Dendritic cell treated with granulocyte-macrophage colony-stimulating factor and Interleukin-4, amounts not matched to agents 40 ng/mL and 50 ng/mL, for 4 days (primary cell): Measurements from ENCODE around the gene KRTAP10-10.

Experiments used
- H3K27ac Mint-ChIP-seq: one replicate; pipeline ENCODE4 v1.8.0; 2022; ENCODE audit warnings: mild to moderate bottlenecking, mixed read lengths
- H3K27me3 Mint-ChIP-seq: one replicate; pipeline ENCODE4 v1.8.0; 2022; ENCODE audit warnings: mild to moderate bottlenecking, mixed read lengths
- H3K36me3 Mint-ChIP-seq: one replicate; pipeline ENCODE4 v1.8.0; 2022; ENCODE audit warnings: low read depth, mixed read lengths
- H3K4me1 Mint-ChIP-seq: one replicate; pipeline ENCODE4 v1.8.0; 2022; ENCODE audit warnings: low read depth, mixed read lengths
- H3K4me3 Mint-ChIP-seq: one replicate; pipeline ENCODE4 v1.8.0; 2022; ENCODE audit warnings: mild to moderate bottlenecking, moderate library complexity, mixed read lengths
- H3K9me3 Mint-ChIP-seq: one replicate; pipeline ENCODE4 v1.8.0; 2022; ENCODE audit warnings: mixed read lengths
- intact Hi-C: fragments of 100-400 bp; cut with micrococcal nuclease; formaldehyde crosslinking; loops from one replicate; pipeline ENCODE4 v1.15.0; 2022

The KRTAP10-10 gene

GRCh38 chr21:44612669-44613229 lies 24.4 kb upstream of the KRTAP10-10 start:
- no peak overlapping the region for H3K4me3 Mint-ChIP-seq
- H3K27ac Mint-ChIP-seq, result no peak overlapping the region
- H3K9me3 Mint-ChIP-seq, result peaks cover 37% of the 10 kb centered on the region
- intact Hi-C loops, result no loop called here
- H3K36me3 Mint-ChIP-seq, result no peaks in the 10 kb centered on the region
- peaks cover 1% of the 10 kb centered on the region for H3K27me3 Mint-ChIP-seq
- H3K4me1 Mint-ChIP-seq, result no peaks in the 10 kb centered on the region

GRCh38 chr21:44613386-44614155 lies 23.6 kb upstream of the KRTAP10-10 start:
- H3K27me3 Mint-ChIP-seq, result peaks cover 1% of the 10 kb centered on the region
- H3K4me3 Mint-ChIP-seq, result no peak overlapping the region
- intact Hi-C loops, result no loop called here
- peaks cover 6% of the 10 kb centered on the region for H3K4me1 Mint-ChIP-seq
- H3K36me3 Mint-ChIP-seq, result no peaks in the 10 kb centered on the region
- peaks cover 36% of the 10 kb centered on the region for H3K9me3 Mint-ChIP-seq
- H3K27ac Mint-ChIP-seq, result no peak overlapping the region

GRCh38 chr21:44614161-44614631 lies 23.0 kb upstream of the KRTAP10-10 start:
- Mint-ChIP-seq H3K4me1 (peaks cover 10% of the 10 kb centered on the region), H3K36me3 (no peaks in the 10 kb centered on the region), H3K9me3 (peaks cover 33% of the 10 kb centered on the region), H3K27me3 (peaks cover 1% of the 10 kb centered on the region), H3K4me3 (no peak overlapping the region), H3K27ac (no peak overlapping the region)
- intact Hi-C loops, result no loop called here

GRCh38 chr21:44614961-44615391 lies 22.2 kb upstream of the KRTAP10-10 start:
- no peak overlapping the region for H3K27ac Mint-ChIP-seq
- peaks cover 4% of the 10 kb centered on the region for H3K27me3 Mint-ChIP-seq
- peaks cover 33% of the 10 kb centered on the region for H3K9me3 Mint-ChIP-seq
- intact Hi-C loops, result no loop called here
- H3K4me3 Mint-ChIP-seq, result no peak overlapping the region
- no peaks in the 10 kb centered on the region for H3K36me3 Mint-ChIP-seq
- H3K4me1 Mint-ChIP-seq, result peaks cover 10% of the 10 kb centered on the region

- no peak overlapping the region for H3K27ac Mint-ChIP-seq
- H3K27me3 Mint-ChIP-seq, result peaks cover 4% of the 10 kb centered on the region
- no peak overlapping the region for H3K4me3 Mint-ChIP-seq
- peaks cover 33% of the 10 kb centered on the region for H3K9me3 Mint-ChIP-seq
- H3K36me3 Mint-ChIP-seq, result no peaks in the 10 kb centered on the region
- peaks cover 10% of the 10 kb centered on the region for H3K4me1 Mint-ChIP-seq
- intact Hi-C loops, result no loop called here
These were observed 21.7 kb upstream of the KRTAP10-10 start for GRCh38 chr21:44615466-44615865.

- intact Hi-C loops, result no loop called here
- H3K27ac Mint-ChIP-seq, result no peak overlapping the region
- peaks cover 10% of the 10 kb centered on the region for H3K4me1 Mint-ChIP-seq
- no peak overlapping the region for H3K4me3 Mint-ChIP-seq
- no peaks in the 10 kb centered on the region for H3K36me3 Mint-ChIP-seq
- peaks cover 33% of the 10 kb centered on the region for H3K9me3 Mint-ChIP-seq
- peaks cover 4% of the 10 kb centered on the region for H3K27me3 Mint-ChIP-seq
These were observed 21.1 kb upstream of the KRTAP10-10 start for GRCh38 chr21:44615911-44616590.

- peaks cover 30% of the 10 kb centered on the region for H3K9me3 Mint-ChIP-seq
- H3K36me3 Mint-ChIP-seq, result no peaks in the 10 kb centered on the region
- H3K4me3 Mint-ChIP-seq, result no peak overlapping the region
- peaks cover 10% of the 10 kb centered on the region for H3K4me1 Mint-ChIP-seq
- H3K27me3 Mint-ChIP-seq, result peaks cover 4% of the 10 kb centered on the region
- intact Hi-C loops, result no loop called here
- no peak overlapping the region for H3K27ac Mint-ChIP-seq
These were observed 20.6 kb upstream of the KRTAP10-10 start for GRCh38 chr21:44616591-44616926.

GRCh38 chr21:44617071-44617501 lies 20.1 kb upstream of the KRTAP10-10 start:
- peaks cover 10% of the 10 kb centered on the region for H3K4me1 Mint-ChIP-seq
- H3K36me3 Mint-ChIP-seq, result no peaks in the 10 kb centered on the region
- H3K27ac Mint-ChIP-seq, result no peak overlapping the region
- H3K9me3 Mint-ChIP-seq, result peaks cover 30% of the 10 kb centered on the region
- H3K4me3 Mint-ChIP-seq, result no peak overlapping the region
- H3K27me3 Mint-ChIP-seq, result peaks cover 4% of the 10 kb centered on the region
- intact Hi-C loops, result no loop called here

- peaks cover 44% of the 10 kb centered on the region for H3K9me3 Mint-ChIP-seq
- intact Hi-C loops, result no loop called here
- peaks cover 4% of the 10 kb centered on the region for H3K27me3 Mint-ChIP-seq
- no peak overlapping the region for H3K4me3 Mint-ChIP-seq
- no peaks in the 10 kb centered on the region for H3K36me3 Mint-ChIP-seq
- peaks cover 10% of the 10 kb centered on the region for H3K4me1 Mint-ChIP-seq
- no peak overlapping the region for H3K27ac Mint-ChIP-seq
These were observed 18.7 kb upstream of the KRTAP10-10 start for GRCh38 chr21:44618504-44618903.

- H3K27ac Mint-ChIP-seq, result no peak overlapping the region
- H3K4me1 Mint-ChIP-seq, result peaks cover 10% of the 10 kb centered on the region
- no peak overlapping the region for H3K4me3 Mint-ChIP-seq
- peaks cover 4% of the 10 kb centered on the region for H3K27me3 Mint-ChIP-seq
- no peaks in the 10 kb centered on the region for H3K36me3 Mint-ChIP-seq
- intact Hi-C loops, result no loop called here
- H3K9me3 Mint-ChIP-seq, result peaks cover 48% of the 10 kb centered on the region
These were observed 18.2 kb upstream of the KRTAP10-10 start for GRCh38 chr21:44618909-44619308.

GRCh38 chr21:44619886-44620285 lies 17.3 kb upstream of the KRTAP10-10 start:
- Mint-ChIP-seq H3K9me3 (peaks cover 58% of the 10 kb centered on the region), H3K27me3 (peaks cover 7% of the 10 kb centered on the region), H3K4me3 (no peak overlapping the region), H3K4me1 (peaks cover 10% of the 10 kb centered on the region), H3K36me3 (no peaks in the 10 kb centered on the region), H3K27ac (no peak overlapping the region)
- intact Hi-C loops, result no loop called here

- H3K27ac Mint-ChIP-seq, result no peak overlapping the region
- H3K4me1 Mint-ChIP-seq, result peaks cover 5% of the 10 kb centered on the region
- H3K27me3 Mint-ChIP-seq, result peaks cover 16% of the 10 kb centered on the region
- H3K36me3 Mint-ChIP-seq, result no peaks in the 10 kb centered on the region
- intact Hi-C loops, result no loop called here
- no peak overlapping the region for H3K4me3 Mint-ChIP-seq
- H3K9me3 Mint-ChIP-seq, result peaks cover 59% of the 10 kb centered on the region
These were observed 13.6 kb upstream of the KRTAP10-10 start for GRCh38 chr21:44623575-44623974.

GRCh38 chr21:44625756-44626155 lies 11.4 kb upstream of the KRTAP10-10 start:
- no peak overlapping the region for H3K27ac Mint-ChIP-seq
- H3K9me3 Mint-ChIP-seq, result peaks cover 52% of the 10 kb centered on the region
- intact Hi-C loops, result no loop called here
- no peaks in the 10 kb centered on the region for H3K4me1 Mint-ChIP-seq
- H3K4me3 Mint-ChIP-seq, result no peak overlapping the region
- H3K27me3 Mint-ChIP-seq, result peaks cover 15% of the 10 kb centered on the region
- H3K36me3 Mint-ChIP-seq, result no peaks in the 10 kb centered on the region

GRCh38 chr21:44626262-44626661 lies 10.9 kb upstream of the KRTAP10-10 start:
- Mint-ChIP-seq H3K9me3 (peaks cover 54% of the 10 kb centered on the region), H3K27ac (no peak overlapping the region), H3K36me3 (no peaks in the 10 kb centered on the region), H3K4me1 (no peaks in the 10 kb centered on the region), H3K4me3 (no peak overlapping the region), H3K27me3 (peaks cover 18% of the 10 kb centered on the region)
- intact Hi-C loops, result no loop called here
